GM12864 (cell line): ENCODE data around the gene MAGI2.
"Not testable (repeated sequence)": the region's sequence is repeated elsewhere in the genome, so short reads cannot be mapped to it uniquely, and the experiment has no call there.

Experiments
- DNase-seq: peaks from one replicate; pipeline ENCODE4 v3.0.0-alpha.2; 2011; ENCODE audit warnings: low read depth
- H3K4me3 ChIP-seq: 2 replicates; pipeline ENCODE4 v1.5.1; 2011; ENCODE audit warnings: mild to moderate bottlenecking, low read depth, low read length, control low read depth
- CTCF ChIP-seq: IDR thresholded peaks from 2 replicates; pipeline ENCODE4 v1.5.1; 2011; ENCODE audit warnings: low read depth, mild to moderate bottlenecking, moderate library complexity, low read length, control low read depth, inconsistent platforms; ENCODE audit errors: missing control alignments

MAGI2 gene

GRCh38 chr7:78587443-78588044 is 865.9 kb downstream of the MAGI2 start:
- DNase-seq, result no peak
- no peak overlapping the region for H3K4me3 ChIP-seq
- TF ChIP-seq CTCF, result peak; percentile 42

GRCh38 chr7:78585980-78586379 is 867.5 kb downstream of the MAGI2 start:
- no peak overlapping the region for H3K4me3 ChIP-seq
- TF ChIP-seq CTCF, result no peak
- no peak for DNase-seq

- no peak overlapping the region for H3K4me3 ChIP-seq
- no peak for DNase-seq
- TF ChIP-seq CTCF, result no peak
These were observed 874.8 kb downstream of the MAGI2 start for GRCh38 chr7:78578686-78579085.

GRCh38 chr7:78577174-78577952 is 876.1 kb downstream of the MAGI2 start:
- not testable (repeated sequence) for DNase-seq, H3K4me3 ChIP-seq

- TF ChIP-seq CTCF, result no peak
- H3K4me3 ChIP-seq, result no peak overlapping the region
- no peak for DNase-seq
These were observed 877.2 kb downstream of the MAGI2 start for GRCh38 chr7:78576236-78576635.

- TF ChIP-seq CTCF, result no peak
- no peak for DNase-seq
- no peak overlapping the region for H3K4me3 ChIP-seq
These were observed 882.2 kb downstream of the MAGI2 start for GRCh38 chr7:78571292-78571691.

- no peak for DNase-seq
- no peak for TF ChIP-seq CTCF
- H3K4me3 ChIP-seq, result no peak overlapping the region
These were observed 884.8 kb downstream of the MAGI2 start for GRCh38 chr7:78568690-78569089.
